ENCODE data around the gene HOXC9.

GRCh38 chr12:54041097-54041690, 41.2 kb downstream of the HOXC9 start:
- TF ChIP-seq CTCF (IDR thresholded peaks at IDR 0.05 in 2 of 3, conservative IDR thresholded peaks at IDR 0.05 in 1 of 3; ENCODE audit: insufficient read depth in 2 of 3, low read depth in 1 of 3, low read length in 3 of 3) (no peak), TEAD4 (IDR thresholded peaks at IDR 0.05; ENCODE audit: low read length) (no peak), TEAD4 (CRISPR knock-in tag; IDR thresholded peaks at IDR 0.05; ENCODE audit: borderline replicate concordance) (no peak), IRF1 (CRISPR knock-in tag; IDR thresholded peaks at IDR 0.05; ENCODE audit: borderline replicate concordance) (no peak), SAFB2 (IDR thresholded peaks at IDR 0.05; ENCODE audit: borderline replicate concordance, low read depth, low read length, severe bottlenecking) (no peak), TRIM24 (IDR thresholded peaks at IDR 0.05) (no peak)
